ENCODE measurements around the gene CEP128. TPM values are rescaled to one million over a fixed set of nuclear protein-coding genes. Genes with fewer than 3 reads are reported as not detected.
A peak's percentile ranks its signal among the peaks of the same experiment; 100 is the strongest.

CEP128 gene
- total and polyA plus RNA-seq, 9 donors = 2.9 to 4.9 (median 4.0) TPM

DNA sequence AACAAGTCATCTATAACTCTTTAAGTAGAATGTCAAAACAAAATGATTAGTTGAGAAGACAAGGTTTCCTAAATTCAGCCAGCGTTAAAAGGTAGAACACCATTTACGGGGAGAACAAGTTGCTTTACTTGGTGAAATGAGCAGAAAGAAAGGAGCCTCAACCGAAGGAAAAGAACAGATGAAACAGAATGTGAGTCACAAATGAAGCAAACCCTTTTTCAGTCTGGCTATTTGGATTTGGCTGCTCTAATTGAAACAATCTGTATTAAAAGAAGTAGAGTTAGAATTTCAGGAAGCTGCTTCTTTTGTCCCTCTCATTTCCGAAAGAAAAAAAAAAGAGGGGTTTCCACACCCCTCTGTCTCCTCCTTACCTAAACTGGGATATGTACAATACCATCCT is 34.6 kb downstream of the CEP128 start:
- no peaks in the 10 kb centered on the region for H3K36me3 ChIP-seq (ENCODE audit: control insufficient read depth, insufficient read depth, low read length)
- H3K9me3 ChIP-seq (replicated peaks; ENCODE audit: control insufficient read depth, low read depth, low read length) = no peaks in the 10 kb centered on the region
- no peak for DNase-seq
- no peaks in the 10 kb centered on the region for H3K27me3 ChIP-seq (ENCODE audit: control insufficient read depth, insufficient read depth, low read length)
- WGBS (ENCODE audit: insufficient coverage) = 68% methylated on average over 2 of the region's 4 CpGs
- H3K4me3 ChIP-seq (ENCODE audit: low read length) = no peak overlapping the region
- no peak overlapping the region for H3K27ac ChIP-seq (ENCODE audit: low read length)
- no peaks in the 10 kb centered on the region for H3K4me1 ChIP-seq (ENCODE audit: control insufficient read depth, insufficient read depth, low read length)

DNA sequence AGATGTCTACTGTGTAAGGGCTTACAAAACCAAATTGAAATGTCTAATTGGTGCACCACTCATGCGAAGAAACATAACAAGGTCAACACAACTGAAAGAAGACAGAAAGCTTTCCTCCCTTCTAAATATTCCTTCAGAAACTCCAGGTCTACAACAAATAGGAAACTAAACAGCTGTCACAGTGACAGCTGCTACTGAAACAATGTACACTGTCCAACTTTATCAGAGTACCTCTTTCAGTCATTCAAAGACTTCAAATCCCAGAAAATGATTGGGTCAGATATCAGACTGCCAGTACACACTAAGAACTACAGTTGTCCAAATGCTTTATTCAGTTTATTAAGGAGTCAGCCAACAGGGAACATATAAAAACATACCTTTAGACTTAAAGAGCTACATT is 35.2 kb downstream of the CEP128 start:
- H3K27me3 ChIP-seq (ENCODE audit: control insufficient read depth, insufficient read depth, low read length) = no peaks in the 10 kb centered on the region
- no peaks in the 10 kb centered on the region for H3K4me1 ChIP-seq (ENCODE audit: control insufficient read depth, insufficient read depth, low read length)
- WGBS (ENCODE audit: insufficient coverage) = no CpG with 5 or more reads among the region's 1 CpG
- no peaks in the 10 kb centered on the region for H3K9me3 ChIP-seq (replicated peaks; ENCODE audit: control insufficient read depth, low read depth, low read length)
- H3K4me3 ChIP-seq (ENCODE audit: low read length) = no peak overlapping the region
- DNase-seq = peak; percentile 15
- H3K36me3 ChIP-seq (ENCODE audit: control insufficient read depth, insufficient read depth, low read length) = no peaks in the 10 kb centered on the region
- no peak overlapping the region for H3K27ac ChIP-seq (ENCODE audit: low read length)

DNA sequence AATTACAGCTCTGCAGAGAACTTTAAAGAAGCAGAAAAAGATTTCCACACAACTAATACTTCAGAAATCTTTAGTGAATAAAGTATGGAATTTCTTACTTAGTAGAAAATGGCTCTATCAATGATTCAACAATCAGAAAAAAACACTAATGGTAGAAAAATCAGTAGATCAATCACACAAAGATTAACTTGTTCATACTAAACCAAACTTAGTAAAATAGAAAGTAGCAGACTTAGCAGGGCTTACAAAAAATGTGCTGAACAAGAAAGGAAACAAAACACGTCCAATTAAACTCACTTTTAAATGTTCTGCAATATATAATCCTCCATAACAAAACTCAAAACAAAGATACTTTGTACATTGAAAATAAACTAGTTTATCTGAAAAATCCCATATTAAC is 38.9 kb downstream of the CEP128 start:
- H3K27ac ChIP-seq (ENCODE audit: low read length) = no peak overlapping the region
- DNase-seq = no peak
- H3K36me3 ChIP-seq (ENCODE audit: control insufficient read depth, insufficient read depth, low read length) = no peaks in the 10 kb centered on the region
- WGBS (ENCODE audit: insufficient coverage) = no CpG with 5 or more reads among the region's 1 CpG
- no peak overlapping the region for H3K4me3 ChIP-seq (ENCODE audit: low read length)
- no peaks in the 10 kb centered on the region for H3K4me1 ChIP-seq (ENCODE audit: control insufficient read depth, insufficient read depth, low read length)
- no peaks in the 10 kb centered on the region for H3K9me3 ChIP-seq (replicated peaks; ENCODE audit: control insufficient read depth, low read depth, low read length)
- no peaks in the 10 kb centered on the region for H3K27me3 ChIP-seq (ENCODE audit: control insufficient read depth, insufficient read depth, low read length)

DNA sequence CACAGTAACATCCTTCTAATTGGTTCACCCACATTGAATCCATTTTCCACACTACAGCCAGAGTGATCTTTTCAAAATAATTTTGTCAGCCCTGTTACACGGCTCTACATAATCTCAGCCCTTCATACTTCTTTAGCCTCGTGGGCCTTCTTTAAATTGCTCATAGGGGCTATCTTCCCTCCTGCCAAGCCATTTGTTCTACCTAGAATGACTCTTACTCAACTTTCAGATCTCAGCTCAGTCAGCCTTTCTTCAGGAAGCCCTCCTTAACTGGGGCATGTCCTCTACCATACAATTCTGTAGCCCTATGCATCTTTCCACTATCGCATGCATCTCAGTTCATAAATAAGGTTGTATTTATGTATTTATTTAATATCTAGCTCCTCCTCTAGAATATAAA is 39.7 kb downstream of the CEP128 start:
- Histone ChIP-seq H3K27me3 (ENCODE audit: control insufficient read depth, insufficient read depth, low read length) (no peaks in the 10 kb centered on the region), H3K9me3 (replicated peaks; ENCODE audit: control insufficient read depth, low read depth, low read length) (no peaks in the 10 kb centered on the region), H3K36me3 (ENCODE audit: control insufficient read depth, insufficient read depth, low read length) (no peaks in the 10 kb centered on the region), H3K4me3 (ENCODE audit: low read length) (no peak overlapping the region), H3K27ac (ENCODE audit: low read length) (no peak overlapping the region), H3K4me1 (ENCODE audit: control insufficient read depth, insufficient read depth, low read length) (no peaks in the 10 kb centered on the region)
- no peak for DNase-seq
- WGBS (ENCODE audit: insufficient coverage) = 97% methylated on average over 2 of the region's 3 CpGs

DNA sequence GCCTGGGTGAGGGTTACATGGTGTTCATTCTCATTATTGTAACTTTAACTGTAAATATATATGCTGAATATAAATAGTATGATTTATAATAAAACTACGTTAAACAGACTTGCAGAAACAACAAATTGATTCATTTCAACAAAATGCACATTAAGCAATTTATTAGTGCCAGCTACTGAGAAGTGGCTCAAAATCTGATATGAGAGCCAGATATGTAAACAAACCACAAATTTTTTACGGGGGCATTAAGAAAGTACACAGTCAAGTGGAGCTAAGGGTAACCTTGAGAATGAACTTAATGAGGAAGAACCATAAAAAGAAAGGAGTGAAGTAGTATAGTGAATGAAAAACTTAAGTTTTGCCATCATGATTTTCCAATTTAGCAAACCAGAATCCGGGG is 40.3 kb downstream of the CEP128 start:
- H3K36me3 ChIP-seq (ENCODE audit: control insufficient read depth, insufficient read depth, low read length) = no peaks in the 10 kb centered on the region
- WGBS (ENCODE audit: insufficient coverage) = 92% methylated on average over 1 of the region's 3 CpGs
- no peaks in the 10 kb centered on the region for H3K4me1 ChIP-seq (ENCODE audit: control insufficient read depth, insufficient read depth, low read length)
- H3K9me3 ChIP-seq (replicated peaks; ENCODE audit: control insufficient read depth, low read depth, low read length) = no peaks in the 10 kb centered on the region
- no peak for DNase-seq
- H3K27ac ChIP-seq (ENCODE audit: low read length) = no peak overlapping the region
- no peaks in the 10 kb centered on the region for H3K27me3 ChIP-seq (ENCODE audit: control insufficient read depth, insufficient read depth, low read length)
- H3K4me3 ChIP-seq (ENCODE audit: low read length) = no peak overlapping the region

DNA sequence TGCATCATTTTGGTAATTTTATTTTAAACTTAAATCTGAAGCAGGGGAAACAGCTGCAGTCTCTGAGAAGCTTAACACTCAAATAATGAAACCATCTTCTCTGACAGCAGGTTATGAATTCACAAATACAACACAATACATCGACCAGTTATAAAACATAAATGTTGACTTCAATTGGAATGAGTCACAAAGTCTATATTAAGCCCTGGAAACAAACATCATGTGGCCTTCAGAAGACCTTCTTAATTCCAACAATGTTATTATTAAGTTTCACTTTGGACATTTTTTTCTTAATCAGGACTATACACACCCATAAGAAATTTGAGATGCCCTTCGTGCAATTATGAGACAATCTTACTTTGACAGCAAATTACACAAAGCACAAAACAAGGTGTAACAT is 68.9 kb downstream of the CEP128 start:
- Histone ChIP-seq H3K9me3 (replicated peaks; ENCODE audit: control insufficient read depth, low read depth, low read length) (no peaks in the 10 kb centered on the region), H3K27me3 (ENCODE audit: control insufficient read depth, insufficient read depth, low read length) (no peaks in the 10 kb centered on the region), H3K36me3 (ENCODE audit: control insufficient read depth, insufficient read depth, low read length) (no peaks in the 10 kb centered on the region), H3K4me1 (ENCODE audit: control insufficient read depth, insufficient read depth, low read length) (no peaks in the 10 kb centered on the region), H3K4me3 (ENCODE audit: low read length) (no peak overlapping the region), H3K27ac (ENCODE audit: low read length) (no peak overlapping the region)
- WGBS (ENCODE audit: insufficient coverage) = no CpG with 5 or more reads among the region's 2 CpGs
- DNase-seq = no peak

DNA sequence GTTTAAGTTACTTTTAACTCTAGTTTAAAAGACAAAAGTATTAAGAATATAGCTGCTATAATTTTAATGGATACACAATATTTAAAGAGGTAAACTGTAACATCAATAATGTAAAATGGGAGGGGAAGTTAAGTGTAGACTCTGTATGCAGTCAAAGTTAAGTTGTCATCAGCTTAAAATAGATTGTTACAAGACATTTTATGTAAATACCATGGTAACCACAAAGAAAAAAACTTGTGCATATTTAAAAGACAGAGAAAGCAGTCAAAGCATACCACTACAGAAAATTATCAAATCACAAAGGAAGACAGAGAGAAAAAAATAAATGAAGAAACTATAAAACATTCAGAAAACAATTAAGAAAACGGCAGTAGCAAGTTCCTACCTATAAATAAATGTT is 73.3 kb downstream of the CEP128 start:
- WGBS (ENCODE audit: insufficient coverage) = no CpG with 5 or more reads among the region's 1 CpG
- Histone ChIP-seq H3K27me3 (ENCODE audit: control insufficient read depth, insufficient read depth, low read length) (no peaks in the 10 kb centered on the region), H3K4me1 (ENCODE audit: control insufficient read depth, insufficient read depth, low read length) (no peaks in the 10 kb centered on the region), H3K27ac (ENCODE audit: low read length) (no peak overlapping the region), H3K4me3 (ENCODE audit: low read length) (no peak overlapping the region), H3K36me3 (ENCODE audit: control insufficient read depth, insufficient read depth, low read length) (no peaks in the 10 kb centered on the region), H3K9me3 (replicated peaks; ENCODE audit: control insufficient read depth, low read depth, low read length) (peaks cover 5% of the 10 kb centered on the region)
- no peak for DNase-seq

DNA sequence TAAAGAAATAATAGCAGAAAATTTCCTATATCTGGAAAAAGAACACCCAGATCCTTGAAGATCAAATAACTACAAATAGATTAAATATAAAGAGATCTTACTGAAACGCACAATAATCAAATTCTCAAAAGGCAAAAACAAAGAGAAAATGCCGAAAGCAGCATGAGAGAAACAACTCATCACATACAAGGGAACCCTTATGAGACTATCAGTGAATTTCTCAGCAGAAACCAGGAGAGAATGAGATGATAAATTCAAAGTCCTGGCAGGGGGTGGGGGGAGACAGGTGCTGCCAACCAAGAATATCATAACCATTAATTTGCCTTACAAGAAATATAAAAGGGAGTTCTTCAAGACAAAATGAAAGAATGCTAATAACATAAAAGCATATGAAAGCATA is 73.7 kb downstream of the CEP128 start:
- DNase-seq = no peak
- no peak overlapping the region for H3K4me3 ChIP-seq (ENCODE audit: low read length)
- WGBS (ENCODE audit: insufficient coverage) = no CpG with 5 or more reads among the region's 2 CpGs

DNA sequence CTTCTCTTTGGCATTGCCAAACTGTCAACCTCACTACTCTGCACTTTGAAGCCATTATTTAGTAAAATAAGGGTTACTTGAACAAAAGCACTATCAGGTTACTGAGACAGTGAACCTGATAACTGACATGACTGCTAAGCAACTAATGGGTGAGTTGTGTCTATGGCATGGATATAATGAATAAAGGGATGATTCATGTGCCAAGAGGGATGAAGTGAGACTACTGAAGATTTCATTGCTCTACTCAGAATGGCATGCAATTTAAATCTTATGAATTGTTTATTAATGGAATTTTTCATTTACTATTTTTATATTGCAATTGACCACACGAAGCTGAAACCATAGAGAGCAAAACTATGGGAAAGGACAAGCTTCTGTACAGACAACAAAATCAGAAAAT is 74.4 kb downstream of the CEP128 start:
- DNase-seq = no peak
- H3K27ac ChIP-seq (ENCODE audit: low read length) = no peak overlapping the region
- H3K36me3 ChIP-seq (ENCODE audit: control insufficient read depth, insufficient read depth, low read length) = no peaks in the 10 kb centered on the region
- H3K4me3 ChIP-seq (ENCODE audit: low read length) = no peak overlapping the region
- H3K4me1 ChIP-seq (ENCODE audit: control insufficient read depth, insufficient read depth, low read length) = no peaks in the 10 kb centered on the region
- peaks cover 5% of the 10 kb centered on the region for H3K9me3 ChIP-seq (replicated peaks; ENCODE audit: control insufficient read depth, low read depth, low read length)
- no peaks in the 10 kb centered on the region for H3K27me3 ChIP-seq (ENCODE audit: control insufficient read depth, insufficient read depth, low read length)
- WGBS (ENCODE audit: insufficient coverage) = no CpG with 5 or more reads among the region's 1 CpG

More for the DNA sequence above, 73.7 kb downstream of the CEP128 start:
- Histone ChIP-seq H3K9me3 (replicated peaks; ENCODE audit: control insufficient read depth, low read depth, low read length) (peaks cover 5% of the 10 kb centered on the region), H3K4me1 (ENCODE audit: control insufficient read depth, insufficient read depth, low read length) (no peaks in the 10 kb centered on the region), H3K36me3 (ENCODE audit: control insufficient read depth, insufficient read depth, low read length) (no peaks in the 10 kb centered on the region), H3K27me3 (ENCODE audit: control insufficient read depth, insufficient read depth, low read length) (no peaks in the 10 kb centered on the region), H3K27ac (ENCODE audit: low read length) (no peak overlapping the region)

DNA sequence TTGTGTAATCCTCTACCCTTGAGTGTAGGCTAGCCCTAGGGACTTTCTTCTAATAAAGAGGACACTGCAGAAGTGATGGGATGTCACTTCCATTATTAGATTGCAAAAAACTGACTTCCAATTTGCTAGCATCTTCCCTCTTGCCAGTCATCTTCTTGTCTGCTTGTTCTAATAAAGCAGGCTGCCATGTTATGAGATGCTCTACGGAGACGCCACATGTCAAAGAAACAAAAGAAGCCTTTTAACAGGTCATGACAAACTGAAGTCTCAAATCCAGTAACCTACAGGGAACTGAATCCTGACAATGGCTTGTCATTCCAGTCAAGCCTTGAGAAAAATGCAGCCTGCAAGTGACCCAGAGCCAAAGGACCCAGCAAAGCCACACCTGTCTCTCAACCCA is 76.0 kb downstream of the CEP128 start:
- DNase-seq = no peak

DNA sequence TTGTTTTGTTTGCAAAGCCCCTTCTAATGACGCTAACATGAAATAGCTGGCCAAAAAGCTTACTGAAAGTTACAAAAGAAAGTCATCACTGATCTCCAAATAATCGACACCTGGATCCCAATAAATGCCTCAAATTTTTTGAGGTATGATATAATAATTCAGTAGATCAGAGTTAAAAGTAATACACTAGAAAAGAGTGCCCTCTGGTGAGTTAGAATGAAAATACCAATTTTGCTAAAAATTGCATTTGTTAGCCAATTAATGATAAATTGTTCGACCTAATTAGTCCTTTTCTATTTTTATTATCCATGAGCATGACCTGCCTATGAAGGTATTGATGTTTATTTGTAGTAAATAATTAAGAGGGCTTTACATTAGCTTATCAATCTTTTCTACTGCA is 78.6 kb downstream of the CEP128 start:
- H3K27ac ChIP-seq (ENCODE audit: low read length) = no peak overlapping the region
- H3K4me3 ChIP-seq (ENCODE audit: low read length) = no peak overlapping the region
- no peaks in the 10 kb centered on the region for H3K4me1 ChIP-seq (ENCODE audit: control insufficient read depth, insufficient read depth, low read length)
- no CpG with 5 or more reads among the region's 3 CpGs for WGBS (ENCODE audit: insufficient coverage)
- no peaks in the 10 kb centered on the region for H3K36me3 ChIP-seq (ENCODE audit: control insufficient read depth, insufficient read depth, low read length)
- DNase-seq = no peak
- no peaks in the 10 kb centered on the region for H3K27me3 ChIP-seq (ENCODE audit: control insufficient read depth, insufficient read depth, low read length)
- H3K9me3 ChIP-seq (replicated peaks; ENCODE audit: control insufficient read depth, low read depth, low read length) = peaks cover 5% of the 10 kb centered on the region

More for the DNA sequence above, 76.0 kb downstream of the CEP128 start:
- Histone ChIP-seq H3K27me3 (ENCODE audit: control insufficient read depth, insufficient read depth, low read length) (no peaks in the 10 kb centered on the region), H3K36me3 (ENCODE audit: control insufficient read depth, insufficient read depth, low read length) (no peaks in the 10 kb centered on the region), H3K27ac (ENCODE audit: low read length) (no peak overlapping the region), H3K4me1 (ENCODE audit: control insufficient read depth, insufficient read depth, low read length) (no peaks in the 10 kb centered on the region), H3K9me3 (replicated peaks; ENCODE audit: control insufficient read depth, low read depth, low read length) (peaks cover 5% of the 10 kb centered on the region), H3K4me3 (ENCODE audit: low read length) (no peak overlapping the region)
- 100% methylated on average over 2 of the region's 2 CpGs for WGBS (ENCODE audit: insufficient coverage)
